Inflammatory macrophage treated with lipopolysaccharide for 4 hours (primary cell): ENCODE results near the gene F8.
"Not testable (repeated sequence)": the region's sequence is repeated elsewhere in the genome, so short reads cannot be mapped to it uniquely, and the experiment has no call there.

ENCODE experiments used
- DNase-seq: peaks from one replicate; pipeline ENCODE4 v3.0.0-alpha.2; 2020

Gene F8

DNA sequence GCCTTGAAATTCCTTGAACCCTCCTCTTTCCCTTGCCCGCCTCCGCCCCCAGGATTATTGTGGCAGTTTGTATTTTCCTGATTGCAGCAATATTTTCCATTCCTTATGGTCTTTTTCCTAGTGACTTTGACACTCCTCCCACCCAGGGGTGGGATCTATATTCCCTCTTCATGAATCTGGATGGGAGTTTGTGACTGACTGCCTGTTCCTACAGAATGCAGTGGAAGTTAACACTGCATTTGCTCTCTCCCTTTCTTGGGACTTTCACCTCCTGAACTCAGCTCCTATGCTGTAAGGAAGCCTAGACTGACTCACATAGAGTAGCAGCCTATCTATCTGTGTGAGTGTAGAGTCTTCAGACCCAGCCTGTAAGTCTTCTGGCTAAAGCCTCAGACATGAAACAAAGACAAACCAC lies 6.4 kb upstream of the F8 start:
- peak; percentile 8 for DNase-seq

DNA sequence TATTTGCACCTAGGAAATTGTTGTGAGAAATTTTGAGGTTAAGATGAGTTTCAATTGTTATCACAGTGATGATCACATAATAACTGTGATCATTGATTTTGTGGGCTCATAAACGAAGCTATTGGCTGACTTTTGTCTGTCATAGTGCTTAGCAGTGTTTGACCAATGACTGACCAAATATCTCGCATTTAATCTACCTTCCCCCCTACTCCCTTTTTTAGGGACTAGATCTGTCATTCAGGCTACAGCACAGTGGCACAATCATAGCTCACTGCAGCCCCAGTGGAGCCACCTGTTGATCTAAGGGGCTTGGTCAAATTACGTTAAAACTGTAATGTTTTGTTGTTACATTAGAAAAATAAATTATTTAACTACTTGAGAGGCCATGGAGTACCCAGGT lies 5.6 kb upstream of the F8 start:
- DNase-seq = no peak

DNA sequence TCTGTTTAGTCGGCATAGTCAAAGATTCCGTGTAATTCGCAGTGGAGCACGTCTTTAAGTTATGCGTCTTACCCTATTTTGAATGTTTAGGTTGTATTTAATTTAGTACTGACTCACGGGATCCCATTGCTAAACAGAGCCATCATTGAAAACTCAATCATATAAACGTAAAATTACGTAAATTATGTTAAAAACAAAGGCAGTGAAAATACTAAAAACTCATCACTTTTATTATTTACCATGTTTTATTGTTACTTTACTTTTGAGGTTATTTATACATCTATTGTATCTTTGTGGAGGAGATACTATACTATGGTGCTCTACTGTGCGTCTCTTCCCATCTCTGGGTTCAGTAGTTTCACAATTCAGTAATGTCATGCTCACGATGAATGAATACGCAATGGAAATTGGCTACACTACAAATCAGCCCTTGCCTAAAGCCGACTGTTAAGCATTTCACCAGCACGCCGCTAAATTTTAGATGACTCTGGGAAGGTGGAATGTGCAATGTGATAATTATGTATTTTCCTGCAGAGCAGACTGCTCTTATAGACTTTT lies 5.1 kb upstream of the F8 start:
- peak; percentile 82 for DNase-seq

DNA sequence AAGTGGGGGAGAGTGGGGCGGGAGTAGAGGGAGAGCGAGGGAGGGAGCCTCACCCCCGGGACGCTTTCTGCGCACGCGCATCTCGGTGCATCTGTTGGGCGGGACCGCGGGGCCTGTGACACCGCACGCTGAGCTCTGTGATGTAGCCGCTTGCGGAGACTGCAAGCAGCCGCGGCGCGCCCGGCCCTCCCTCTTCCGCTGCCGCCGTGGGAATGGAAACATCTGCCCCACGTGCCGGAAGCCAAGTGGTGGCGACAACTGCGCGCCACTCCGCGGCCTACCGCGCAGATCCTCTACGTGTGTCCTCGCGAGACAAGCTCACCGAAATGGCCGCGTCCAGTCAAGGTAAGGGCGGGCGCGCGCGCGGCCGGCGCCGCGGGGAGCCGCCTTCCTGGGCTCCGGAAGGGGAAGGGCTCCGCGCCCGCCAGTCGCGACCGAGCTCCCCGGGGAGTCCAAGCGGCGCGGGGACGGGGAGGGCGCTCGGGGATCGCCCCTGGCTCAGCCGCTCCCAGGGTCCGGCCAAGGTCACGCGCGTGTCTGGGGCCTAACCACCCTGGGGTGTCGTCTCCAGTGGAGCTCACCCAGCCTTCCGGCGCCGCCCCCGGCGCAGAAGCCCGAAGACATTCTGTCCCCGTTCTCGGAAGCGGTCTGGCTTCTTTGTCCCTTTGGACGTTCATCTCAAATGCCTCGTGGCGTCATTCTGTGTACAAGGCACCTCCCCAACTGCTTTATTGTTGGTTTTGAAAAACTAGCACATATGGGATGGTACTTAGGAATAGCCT lies 4.4 kb upstream of the F8 start, which contains the start of gene FUNDC2:
Gene FUNDC2, plus strand, starts transcription at position 118 of the 782 bp plus-strand sequence. Its CDS starts 95 bp downstream, at position 213.
- peak; percentile 92 for DNase-seq

DNA sequence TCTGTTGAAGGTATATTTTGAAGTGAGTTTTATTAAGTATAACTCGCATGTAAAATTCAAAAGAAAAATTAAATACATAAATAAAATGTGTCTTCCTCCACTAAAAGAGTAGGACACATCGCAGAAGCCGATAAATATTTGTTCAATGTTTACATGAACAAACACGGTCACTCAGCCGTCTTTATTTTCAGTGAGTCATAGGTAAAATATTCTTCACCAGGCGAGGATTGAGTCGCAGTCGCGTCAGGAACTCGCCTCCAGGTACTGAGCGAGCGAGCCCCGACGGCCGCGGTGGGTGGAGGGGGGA lies 3.9 kb upstream of the F8 start:
- no peak for DNase-seq

DNA sequence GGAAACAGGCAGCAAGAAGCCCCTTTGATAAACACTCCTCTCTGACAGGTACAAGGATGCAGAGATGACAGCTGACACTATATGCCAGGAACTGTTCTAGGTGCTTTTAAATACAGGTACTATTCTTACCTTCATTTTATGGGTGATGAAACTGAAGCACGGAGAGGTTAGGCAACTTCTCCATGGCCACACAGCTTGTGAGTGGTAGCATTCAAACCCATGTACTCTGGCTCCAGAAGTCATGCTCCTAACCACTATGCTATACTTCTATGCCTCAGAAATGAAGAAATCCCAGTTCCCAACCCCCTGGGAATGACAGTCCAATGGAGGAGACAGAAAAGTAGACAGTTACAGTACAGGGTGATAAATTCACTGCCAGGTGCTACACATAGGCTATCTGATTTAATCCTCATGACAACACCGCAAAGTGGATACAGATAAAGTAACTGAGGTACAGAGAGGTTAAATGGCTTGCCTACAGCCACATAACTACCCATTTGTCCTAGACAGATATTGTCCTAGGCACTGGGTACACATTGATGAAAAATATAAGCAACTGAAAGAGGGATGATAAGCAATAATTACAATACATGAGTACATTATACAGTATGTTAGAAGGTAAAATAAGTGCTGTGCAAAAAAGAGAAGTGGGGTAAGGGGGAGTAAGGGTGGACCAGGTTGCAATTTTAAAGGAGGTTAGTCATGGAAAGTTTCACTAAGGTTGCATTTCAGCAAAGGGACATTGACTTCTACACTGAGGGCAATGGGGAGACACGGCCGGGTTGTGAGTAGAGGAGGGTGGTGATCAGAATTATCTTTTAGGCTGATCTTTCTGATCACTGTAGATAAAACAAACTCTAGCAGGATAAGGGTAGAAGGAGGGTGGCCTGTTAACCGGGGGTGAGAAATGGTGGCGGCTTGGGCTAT lies 1.6 kb upstream of the F8 start:
- DNase-seq = no peak

DNA sequence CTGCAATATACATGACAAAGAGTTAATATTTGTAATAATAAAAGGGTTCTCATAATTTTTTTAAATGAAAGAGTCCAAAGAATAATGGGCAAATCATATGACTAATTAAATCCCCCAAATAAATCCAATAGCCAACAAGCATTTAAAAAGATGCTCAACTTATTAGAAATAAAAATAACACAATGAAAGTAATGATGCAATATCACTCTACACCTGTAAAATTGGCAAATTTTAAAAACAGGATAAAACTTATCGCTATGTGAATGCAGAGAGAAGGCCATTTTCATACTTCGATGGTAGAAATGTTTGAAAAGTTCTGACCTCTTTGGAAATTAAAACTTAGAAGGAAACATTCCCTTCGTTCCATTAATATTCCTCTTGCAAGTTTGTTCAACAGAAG lies 1.9 kb downstream of the F8 start:
- no peak for DNase-seq

DNA sequence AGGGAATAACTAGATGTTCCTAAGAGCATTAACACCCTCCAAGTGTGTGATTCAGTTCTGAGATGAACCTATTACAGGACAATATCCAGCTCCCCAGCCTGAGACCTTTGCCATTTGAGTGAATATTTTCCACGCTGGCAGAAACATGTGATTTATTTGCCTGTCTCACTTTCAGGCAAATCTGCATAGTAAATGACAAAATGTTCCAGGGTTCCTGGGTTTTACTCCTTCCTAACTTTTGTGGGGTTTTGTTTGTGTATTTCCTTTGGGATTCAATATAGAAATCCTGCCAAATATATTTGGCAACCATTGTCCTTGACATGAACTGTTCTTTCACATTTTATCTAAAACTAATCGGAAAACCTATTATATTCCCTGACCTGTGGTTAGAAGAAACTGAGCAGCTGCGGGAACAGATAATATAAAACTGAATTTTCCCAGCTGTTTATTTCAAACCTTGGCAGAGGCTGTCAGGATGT lies 12.5 kb downstream of the F8 start:
- DNase-seq = no peak

DNA sequence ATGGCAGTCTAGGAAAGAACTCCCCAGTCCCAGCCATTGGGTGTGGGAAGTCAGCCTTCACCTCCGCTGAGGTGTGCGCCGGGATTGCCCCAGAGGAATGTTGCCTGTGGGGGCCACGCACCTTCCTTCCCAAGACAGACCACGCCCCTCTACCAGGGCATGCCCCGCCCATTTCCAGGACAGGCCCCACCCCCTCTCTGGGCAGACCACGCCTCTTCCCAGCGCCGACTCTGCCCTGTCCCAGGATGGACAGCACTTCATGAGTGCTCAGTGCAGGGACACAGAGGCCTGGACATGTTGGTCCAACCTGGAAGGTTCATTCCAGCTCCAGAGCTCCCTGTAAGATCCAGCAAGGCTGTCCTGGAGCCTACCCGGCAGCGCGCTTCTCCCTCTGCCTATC lies 13.9 kb downstream of the F8 start:
- not testable (repeated sequence) for DNase-seq

DNA sequence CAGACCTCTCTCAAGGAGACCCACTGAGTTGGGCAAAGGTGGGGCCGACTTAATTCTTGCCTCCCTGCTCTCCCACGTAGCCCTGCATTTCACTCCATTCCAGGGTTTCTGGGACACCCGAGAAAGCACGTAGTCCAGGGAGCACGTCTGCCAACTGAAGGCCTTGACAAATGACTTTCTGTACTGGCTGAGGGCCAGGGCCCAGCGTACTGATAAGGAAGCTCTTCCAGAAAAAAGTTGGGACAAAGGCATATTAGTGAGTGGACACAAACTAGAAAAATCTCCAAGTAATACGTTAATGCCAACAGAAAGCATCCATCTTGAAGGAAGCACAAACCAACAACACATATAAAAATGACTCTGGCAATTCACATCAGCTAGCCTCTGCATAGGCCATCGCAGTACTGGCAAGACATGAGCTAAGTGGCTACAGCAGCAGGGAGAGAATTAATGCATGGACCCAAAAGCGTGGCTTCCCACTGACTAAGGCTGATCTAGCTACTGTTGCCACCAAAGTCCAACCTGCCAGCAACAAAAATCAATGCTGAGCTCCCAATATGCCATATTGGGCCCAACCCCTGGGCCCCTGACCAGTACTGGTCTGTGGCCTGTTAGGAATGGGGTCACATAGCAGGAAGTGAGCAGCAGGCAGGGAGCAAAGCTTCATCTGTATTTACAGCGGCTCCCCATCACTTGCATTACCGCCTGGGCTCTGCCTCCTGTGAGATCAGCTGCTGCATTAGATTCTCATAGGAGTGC lies 15.4 kb downstream of the F8 start:
- not testable (repeated sequence) for DNase-seq

DNA sequence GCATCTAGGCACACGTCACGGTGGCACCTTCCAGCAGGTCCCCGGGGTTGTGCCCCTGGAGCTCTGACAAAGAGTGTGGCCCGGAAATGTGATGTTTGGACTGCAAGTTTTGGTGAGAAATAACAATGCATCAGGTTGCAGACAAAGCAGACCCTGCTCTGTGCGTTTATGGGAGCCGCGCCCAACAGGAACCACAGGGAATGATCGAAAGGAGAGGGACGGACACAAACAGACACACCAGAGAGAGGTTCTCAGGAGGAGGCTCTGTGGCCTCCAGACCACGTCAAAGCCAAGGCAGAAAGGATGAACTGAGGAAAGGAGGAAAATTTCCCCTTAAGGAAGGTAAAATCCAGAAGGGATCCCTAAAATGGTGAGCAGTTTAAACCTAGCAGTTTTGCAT lies 16.1 kb downstream of the F8 start:
- not testable (repeated sequence) for DNase-seq

DNA sequence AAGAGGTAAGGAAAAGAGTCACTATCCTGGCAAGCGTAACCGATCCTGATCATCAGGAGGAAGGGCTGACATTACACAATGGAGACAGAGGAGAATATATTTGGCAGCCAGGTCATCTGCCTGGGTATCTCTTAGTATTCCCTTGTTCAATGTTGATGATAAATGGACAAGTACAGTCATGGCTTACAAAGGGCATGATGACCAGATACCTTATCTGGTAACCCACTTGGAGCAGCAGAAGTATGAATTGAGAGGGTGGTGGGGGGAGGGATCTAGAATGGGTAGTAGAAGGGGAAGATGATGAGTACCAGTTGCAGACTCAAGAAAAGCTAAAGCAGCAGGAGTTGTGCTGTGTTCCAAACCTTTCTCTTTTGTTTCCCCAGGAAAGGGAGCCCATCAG lies 17.3 kb downstream of the F8 start:
- DNase-seq = no peak

DNA sequence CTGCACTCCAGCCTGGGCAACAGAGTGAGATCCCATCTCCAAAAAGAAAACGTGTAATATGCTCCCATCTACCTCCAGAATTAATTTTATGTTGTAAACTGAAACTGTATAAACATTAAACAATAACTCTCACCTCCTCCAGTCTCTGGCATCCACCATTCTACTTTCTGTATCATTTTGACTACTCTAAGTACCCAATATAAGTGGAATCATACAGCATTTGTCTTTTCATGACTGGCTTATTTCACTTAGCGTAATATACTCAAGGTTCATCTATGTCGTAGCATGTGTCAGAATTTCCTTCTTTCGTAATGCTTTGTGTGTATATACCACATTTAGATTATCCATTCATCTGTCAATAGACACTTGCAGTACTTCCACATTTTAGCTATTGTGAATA lies 20.6 kb downstream of the F8 start:
- peak; percentile 6 for DNase-seq

DNA sequence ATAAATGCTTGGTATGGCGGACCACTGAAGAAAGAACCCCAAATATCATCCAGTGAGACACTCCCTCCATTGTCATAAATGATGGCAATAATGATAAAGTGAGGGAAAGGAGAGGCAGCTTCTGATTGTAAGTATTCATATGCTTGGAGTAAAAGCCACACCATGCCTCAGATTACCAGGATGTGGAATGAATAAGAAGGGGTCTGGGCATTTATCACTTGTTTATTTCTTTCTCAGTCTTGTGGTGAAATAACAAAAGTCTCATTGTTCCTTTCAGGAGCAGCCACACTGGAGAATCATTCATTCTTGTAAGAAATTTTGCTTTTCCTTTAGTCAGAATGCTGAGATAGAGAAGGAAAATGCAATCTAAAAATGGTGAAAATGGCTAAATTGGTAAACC lies 21.7 kb downstream of the F8 start:
- no peak for DNase-seq

DNA sequence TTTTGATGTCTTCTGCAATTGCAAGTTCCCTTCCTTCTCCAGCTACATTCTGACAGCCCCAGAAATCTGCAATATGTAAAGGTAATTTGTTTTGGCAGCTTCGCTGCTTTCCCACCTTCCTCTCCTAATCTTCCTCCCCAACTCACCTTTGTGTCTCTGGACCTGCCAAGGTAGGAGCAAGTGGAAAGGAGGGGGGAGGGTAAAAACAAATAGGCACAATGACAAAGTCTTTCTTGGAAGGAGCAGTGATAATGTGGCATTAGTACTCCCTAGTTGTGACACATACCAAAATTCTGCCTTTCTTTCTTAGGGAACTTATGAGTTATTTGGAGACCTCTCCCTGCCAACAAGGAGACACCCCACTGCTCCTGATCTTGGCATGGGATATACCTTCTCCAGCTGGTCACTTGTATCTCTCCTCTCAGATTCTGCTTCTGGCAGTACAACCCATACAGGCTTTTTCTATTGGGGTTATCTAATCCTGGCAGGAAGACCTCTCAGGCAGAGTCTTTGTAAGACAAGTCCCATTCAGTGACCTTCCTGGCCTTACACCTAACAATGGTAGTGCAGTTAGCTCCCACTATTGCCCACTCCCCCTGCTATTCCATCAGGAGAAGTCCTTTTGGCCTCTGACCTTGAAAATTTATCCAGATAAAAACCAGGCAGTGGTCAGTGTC lies 24.2 kb downstream of the F8 start:
- DNase-seq = no peak

DNA sequence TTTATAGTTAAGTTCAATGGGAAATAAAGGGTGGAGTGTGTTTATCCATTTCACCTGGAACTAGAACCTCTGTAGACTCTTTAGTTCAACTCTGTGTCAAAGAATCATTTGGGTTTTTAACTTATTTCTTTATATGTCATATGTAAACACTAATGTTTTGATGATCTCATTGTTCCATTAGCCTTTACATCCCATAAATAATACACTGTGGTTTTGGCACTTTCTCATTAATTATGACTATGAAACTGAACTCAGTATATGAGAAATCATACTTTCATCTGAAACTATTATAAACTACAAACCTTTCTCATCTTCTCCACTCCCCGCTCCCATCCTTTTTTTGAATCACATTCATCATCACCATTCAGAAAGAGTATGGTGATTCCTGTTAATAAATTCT lies 31.0 kb downstream of the F8 start:
- no peak for DNase-seq

DNA sequence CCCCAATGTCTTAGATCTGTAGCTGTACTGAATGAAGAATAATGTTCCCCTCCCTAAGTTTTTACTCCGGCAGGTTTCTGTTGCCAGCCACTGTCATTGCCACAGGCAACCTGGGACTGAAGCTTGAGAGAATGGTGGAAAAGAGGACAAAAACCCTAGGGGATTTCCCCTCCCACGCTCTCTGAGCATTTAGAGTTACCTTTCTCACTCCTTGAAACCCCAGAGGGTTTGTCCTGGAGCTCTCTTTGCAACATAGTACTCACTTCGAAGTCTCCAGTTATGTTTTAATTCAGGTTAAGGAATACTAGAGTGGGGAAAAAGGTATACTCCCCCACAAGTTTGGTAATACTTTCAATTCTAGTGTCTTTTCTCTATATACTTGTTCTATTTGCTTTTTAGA lies 31.5 kb downstream of the F8 start:
- DNase-seq = no peak

DNA sequence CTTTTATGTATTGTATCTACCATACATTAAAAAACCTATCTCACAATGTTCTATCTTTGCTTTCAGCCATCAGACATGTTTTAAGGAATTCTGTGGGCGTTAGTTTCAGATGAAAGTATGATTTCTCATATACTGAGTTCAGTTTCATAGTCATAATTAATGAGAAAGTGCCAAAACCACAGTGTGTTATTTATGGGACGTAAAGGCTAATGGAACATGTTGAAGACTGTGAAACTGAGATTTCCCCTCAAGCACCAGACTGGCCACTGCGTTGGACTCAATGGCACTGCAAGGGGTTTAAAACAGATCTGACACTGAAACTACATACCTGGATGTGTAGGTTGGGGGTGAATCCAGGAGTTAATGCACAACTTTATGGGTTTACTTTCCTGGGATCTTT lies 32.0 kb downstream of the F8 start:
- no peak for DNase-seq

DNA sequence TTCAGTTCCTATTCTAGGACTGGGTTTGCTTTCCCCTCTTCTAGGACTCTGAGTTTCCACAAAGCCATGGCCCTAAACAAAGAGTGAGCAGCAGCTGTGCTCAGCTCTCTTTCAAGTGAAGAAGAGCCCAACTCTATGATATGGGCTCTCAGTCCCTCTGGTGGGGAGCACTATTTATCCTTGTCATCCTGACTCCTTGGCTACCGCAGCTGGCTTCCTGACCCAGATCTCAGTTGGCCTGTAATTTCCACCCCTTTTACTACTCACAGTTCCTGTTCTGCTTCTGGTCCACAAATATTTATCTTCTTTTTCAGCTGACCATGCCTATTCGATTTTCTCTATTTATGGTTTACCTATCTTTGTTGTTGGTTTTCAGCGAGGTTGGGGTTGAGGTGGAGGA lies 33.8 kb downstream of the F8 start:
- DNase-seq = no peak

DNA sequence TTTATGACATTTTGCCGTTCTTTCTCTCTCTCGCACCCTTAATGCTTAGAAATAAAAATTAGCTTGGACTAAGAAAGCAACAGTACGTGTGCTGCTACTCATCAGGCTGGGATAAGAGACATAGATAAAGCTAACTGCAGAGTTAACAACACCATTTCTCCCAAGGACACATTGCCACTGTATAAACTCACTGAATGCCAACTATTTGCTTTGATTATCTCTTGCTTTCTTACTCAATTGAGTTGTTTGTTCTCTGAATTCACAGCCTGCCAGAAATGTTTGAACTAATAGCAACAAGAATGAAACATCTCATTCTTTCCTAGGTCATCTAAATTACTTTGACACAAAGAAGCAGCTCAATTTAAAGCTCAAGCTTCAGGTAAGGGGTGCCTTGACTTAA lies 34.6 kb downstream of the F8 start:
- no peak for DNase-seq

DNA sequence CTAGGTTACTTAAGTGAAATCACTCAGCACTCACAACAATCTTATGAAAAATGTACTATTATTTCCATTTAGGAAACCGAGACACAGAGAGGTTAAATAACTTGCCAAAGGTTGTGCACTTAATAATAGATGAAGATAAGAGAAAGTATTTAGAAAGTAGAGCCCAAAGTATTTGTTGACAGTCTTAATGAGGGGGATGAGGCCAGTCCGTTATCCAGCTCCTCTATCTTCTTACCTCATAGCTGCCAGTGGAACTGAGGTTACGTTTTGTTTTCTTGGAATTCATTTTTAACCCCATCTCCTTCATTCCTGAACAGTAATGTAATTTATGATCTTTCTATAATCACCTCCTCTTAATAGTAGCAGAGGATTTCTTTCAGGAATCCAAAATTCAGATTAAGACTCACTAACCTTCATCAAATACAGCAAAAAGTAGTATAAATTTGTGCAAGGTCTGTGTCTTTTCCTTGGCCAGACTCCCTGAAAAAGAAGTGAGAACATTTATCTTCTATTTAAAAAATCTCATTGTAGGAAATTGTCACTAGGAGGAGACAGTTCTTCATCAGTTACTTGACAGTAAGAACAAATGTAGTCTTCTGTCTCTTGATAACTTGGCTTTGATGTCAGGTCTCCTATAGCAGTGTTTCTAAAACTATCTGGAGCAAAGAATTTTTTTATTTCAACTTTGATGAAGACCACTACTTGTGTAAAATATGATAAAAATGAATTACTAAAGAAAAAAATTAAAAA lies 35.5 kb downstream of the F8 start:
- DNase-seq = no peak

DNA sequence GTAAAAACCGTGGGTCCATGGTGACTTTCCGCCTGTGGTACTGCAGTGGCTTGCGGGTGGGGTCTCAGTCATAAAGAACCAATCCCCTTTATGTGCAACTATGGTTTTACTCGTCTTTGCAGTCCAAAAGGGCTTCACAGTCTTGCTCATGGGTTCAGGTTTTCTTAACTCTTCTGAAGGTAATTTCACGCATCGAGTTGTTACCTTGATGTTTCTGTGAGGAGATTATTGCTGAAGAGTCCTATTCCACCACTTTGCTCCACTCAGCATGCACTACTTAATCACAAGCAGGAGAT lies 41.5 kb downstream of the F8 start:
- DNase-seq = no peak
